GM12878 (cell line): ENCODE data around the gene TMPRSS11B. TPM values are rescaled to one million over a fixed set of nuclear protein-coding genes. Genes with fewer than 3 reads are reported as not detected.

Experiments used
- CBFB ChIP-seq: IDR thresholded peaks from 2 replicates; pipeline ENCODE4 v1.6.1; 2016; ENCODE audit warnings: antibody characterized with exemption, low read depth
- CBX3 ChIP-seq: fragments of 200-600 bp; sonication (generic); IDR thresholded peaks from 2 replicates; pipeline ENCODE4 v1.6.1; 2016; ENCODE audit warnings: low read depth, borderline replicate concordance
- CEBPZ ChIP-seq: fragments of 150-350 bp; IDR thresholded peaks from 2 replicates; pipeline ENCODE4 v1.6.1; 2016; ENCODE audit warnings: low read depth, low read length
- EGR1 ChIP-seq, 2 experiments: IDR thresholded peaks; 1 replicate in 1 of 2; 2 replicates in 1 of 2; pipeline ENCODE4 v1.6.1; 2011 to 2012; ENCODE audit warnings: low read depth in 2 of 2, low read length in 2 of 2, borderline replicate concordance in 1 of 2, mild to moderate bottlenecking in 1 of 2, moderate library complexity in 1 of 2
- EP300 ChIP-seq, 2 experiments: fragments of 150-350 bp in 1 of 2; IDR thresholded peaks; 2 replicates each; pipeline ENCODE4 v1.6.1; 2011 to 2012; ENCODE audit warnings: low read depth in 2 of 2, low read length in 2 of 2, borderline replicate concordance in 1 of 2, improper control_type of control experiment in 1 of 2, inconsistent platforms in 1 of 2; ENCODE audit not compliant: control insufficient read depth in 1 of 2
- GABPA ChIP-seq: IDR thresholded peaks from 2 replicates; pipeline ENCODE4 v1.6.1; 2014; ENCODE audit warnings: antibody characterized with exemption, low read depth, mild to moderate bottlenecking, inconsistent platforms
- HDAC2 ChIP-seq: fragments of 200-600 bp; sonication (generic); IDR thresholded peaks from 2 replicates; pipeline ENCODE4 v1.6.1; 2017
- HDGF ChIP-seq: fragments of 450-650 bp; IDR thresholded peaks from 2 replicates; pipeline ENCODE4 v1.6.1; 2016; ENCODE audit warnings: antibody characterized with exemption
- JUNB ChIP-seq: IDR thresholded peaks from 2 replicates; pipeline ENCODE4 v1.6.1; 2016; ENCODE audit warnings: antibody characterized with exemption, mild to moderate bottlenecking
- MTA3 ChIP-seq: IDR thresholded peaks from 2 replicates; pipeline ENCODE4 v1.6.1; 2012; ENCODE audit warnings: low read length, inconsistent platforms, borderline replicate concordance
- NRF1 ChIP-seq: conservative IDR thresholded peaks from 2 replicates; pipeline ENCODE4 v1.6.1; 2011; ENCODE audit warnings: mild to moderate bottlenecking, low read depth, low read length, improper control_type of control experiment
- POLR2AphosphoS2 ChIP-seq: IDR thresholded peaks from 2 replicates; pipeline ENCODE4 v1.6.1; 2011; ENCODE audit warnings: low read depth, mild to moderate bottlenecking, low read length, improper control_type of control experiment, moderate library complexity
- POLR2AphosphoS5 ChIP-seq: IDR thresholded peaks from 2 replicates; pipeline ENCODE4 v1.6.1; 2011; ENCODE audit warnings: mild to moderate bottlenecking, low read length, inconsistent platforms
- POU2F2 ChIP-seq: IDR thresholded peaks from 3 replicates; pipeline ENCODE4 v1.6.1; 2011; ENCODE audit warnings: low read depth, mild to moderate bottlenecking, low read length, borderline replicate concordance
- RFX5 ChIP-seq: IDR thresholded peaks from 2 replicates; pipeline ENCODE4 v1.6.1; 2011; ENCODE audit warnings: low read depth, low read length, improper control_type of control experiment
- RUNX3 ChIP-seq: IDR thresholded peaks from 2 replicates; pipeline ENCODE4 v1.6.1; 2012; ENCODE audit warnings: low read length, inconsistent platforms
- SMARCA5 ChIP-seq: fragments of 450-650 bp; IDR thresholded peaks from 2 replicates; pipeline ENCODE4 v1.6.1; 2017; ENCODE audit warnings: mild to moderate bottlenecking
- STAT1 ChIP-seq: fragments of 450-650 bp; conservative IDR thresholded peaks from 2 replicates; pipeline ENCODE4 v1.6.1; 2014; ENCODE audit warnings: antibody characterized with exemption, mild to moderate bottlenecking
- STAT3 ChIP-seq: IDR thresholded peaks from 2 replicates; pipeline ENCODE4 v1.6.1; 2011; ENCODE audit warnings: low read depth, low read length, improper control_type of control experiment
- YBX1 ChIP-seq: fragments of 450-650 bp; IDR thresholded peaks from 2 replicates; pipeline ENCODE4 v1.6.1; 2016; ENCODE audit warnings: antibody characterized with exemption
- YY1 ChIP-seq: IDR thresholded peaks from 2 replicates; pipeline ENCODE4 v1.6.1; 2011; ENCODE audit warnings: low read depth, mild to moderate bottlenecking, low read length
- ZBTB33 ChIP-seq: fragments of 450-650 bp; IDR thresholded peaks from 2 replicates; pipeline ENCODE4 v1.6.1; 2017; ENCODE audit warnings: mild to moderate bottlenecking
- ZNF207 ChIP-seq: fragments of 450-650 bp; IDR thresholded peaks from 2 replicates; pipeline ENCODE4 v1.6.1; 2014; ENCODE audit warnings: antibody characterized with exemption, mild to moderate bottlenecking, borderline replicate concordance
- polyA plus RNA-seq, 11 experiments: library from polyadenylated mRNA; depleted of rRNA in 4 of 11; unstranded in 6 of 11; stranded (reverse) in 5 of 11; fragments of >200 nt; fragmentation: Nextera tagmentation in 4 of 11; fragmentation: Illumina TruSeq in 1 of 11; extraction: Ambion mirVana in 4 of 11; extraction: Trizol in 1 of 11; gene quantifications; 1 replicate in 1 of 11; 2 replicates in 10 of 11; pipeline versions ENCODE4 v1.2.1 to v1.2.3, GENCODE V29; 2011 to 2016; ENCODE audit warnings: inconsistent platforms in 2 of 11, missing spikeins in 2 of 11, low read depth in 1 of 11
- total RNA-seq, 4 experiments: library from RNA; depleted of rRNA in 3 of 4; stranded (reverse); fragments of >200 nt in 3 of 4; fragmentation: Illumina TruSeq in 1 of 4; extraction: Trizol in 1 of 4; gene quantifications; 2 replicates each; pipeline versions ENCODE4 v1.2.1 to v1.2.3, GENCODE V29; 2013 to 2021
- TF ChIP-seq, protein P1 (sequence below): fragments of 450-650 bp; IDR thresholded peaks from 2 replicates; pipeline ENCODE4 v1.6.1; 2017; ENCODE audit warnings: low read depth, mild to moderate bottlenecking, moderate library complexity
- TF ChIP-seq, protein P2 (sequence below): IDR thresholded peaks from 2 replicates; pipeline ENCODE4 v1.6.1; 2012; ENCODE audit warnings: low read depth, low read length, improper control_type of control experiment
- TF ChIP-seq, protein P3 (sequence below): fragments of 450-650 bp; IDR thresholded peaks from 2 replicates; pipeline ENCODE4 v1.6.1; 2014; ENCODE audit warnings: mild to moderate bottlenecking

The TMPRSS11B gene
- total and polyA plus RNA-seq, 10 of the 15 experiments (the other 5 are each of a cell fraction or from before 2014, with no cell fraction given) = not detected

DNA sequence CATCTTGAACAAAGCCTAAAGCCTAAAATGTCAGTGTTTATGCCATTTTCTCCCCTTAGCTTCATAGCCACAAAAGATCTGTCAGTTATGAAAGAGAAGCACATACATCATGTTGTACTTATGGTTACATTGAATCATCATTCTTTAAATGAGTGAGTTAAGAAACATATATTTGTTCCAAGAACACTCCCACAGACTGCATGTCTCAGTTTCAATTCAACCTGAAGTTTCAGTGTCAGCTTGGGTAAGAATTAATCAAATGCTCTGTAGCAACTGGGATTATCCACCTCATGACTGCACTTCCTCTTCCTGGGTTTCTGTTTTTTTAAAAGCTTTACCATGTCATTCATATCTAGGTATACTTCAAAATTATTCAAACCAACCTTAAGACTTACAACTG lies 3.9 kb upstream of the TMPRSS11B start (continued):
- TF ChIP-seq NRF1 = no peak
- TF ChIP-seq HDAC2 = no peak
- peak in 1 of 2 experiments; percentile 54; a peak in 1 of 4 replicates for TF ChIP-seq EP300 (IDR thresholded peaks at IDR 0.05; ENCODE audit: borderline replicate concordance in 1 of 2, control insufficient read depth in 1 of 2, low read depth in 2 of 2, low read length in 2 of 2)
- no peak for TF ChIP-seq RFX5
- no peak for TF ChIP-seq ZBTB33
- TF ChIP-seq SMARCA5 = no peak
- TF ChIP-seq, protein P1, sequence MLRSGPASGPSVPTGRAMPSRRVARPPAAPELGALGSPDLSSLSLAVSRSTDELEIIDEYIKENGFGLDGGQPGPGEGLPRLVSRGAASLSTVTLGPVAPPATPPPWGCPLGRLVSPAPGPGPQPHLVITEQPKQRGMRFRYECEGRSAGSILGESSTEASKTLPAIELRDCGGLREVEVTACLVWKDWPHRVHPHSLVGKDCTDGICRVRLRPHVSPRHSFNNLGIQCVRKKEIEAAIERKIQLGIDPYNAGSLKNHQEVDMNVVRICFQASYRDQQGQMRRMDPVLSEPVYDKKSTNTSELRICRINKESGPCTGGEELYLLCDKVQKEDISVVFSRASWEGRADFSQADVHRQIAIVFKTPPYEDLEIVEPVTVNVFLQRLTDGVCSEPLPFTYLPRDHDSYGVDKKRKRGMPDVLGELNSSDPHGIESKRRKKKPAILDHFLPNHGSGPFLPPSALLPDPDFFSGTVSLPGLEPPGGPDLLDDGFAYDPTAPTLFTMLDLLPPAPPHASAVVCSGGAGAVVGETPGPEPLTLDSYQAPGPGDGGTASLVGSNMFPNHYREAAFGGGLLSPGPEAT = 0 out of 2 replicates have a peak, but pooled peaks have one; percentile 26
- peak; percentile 60; the same call in 1 of the 2 replicates for TF ChIP-seq RUNX3
- no peak for TF ChIP-seq MTA3
- TF ChIP-seq STAT1 = no peak
- no peak for TF ChIP-seq CBFB
- TF ChIP-seq, protein P2, sequence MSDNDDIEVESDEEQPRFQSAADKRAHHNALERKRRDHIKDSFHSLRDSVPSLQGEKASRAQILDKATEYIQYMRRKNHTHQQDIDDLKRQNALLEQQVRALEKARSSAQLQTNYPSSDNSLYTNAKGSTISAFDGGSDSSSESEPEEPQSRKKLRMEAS = no peak
- TF ChIP-seq CBX3 = no peak
- TF ChIP-seq JUNB = peak; percentile 73
- TF ChIP-seq, protein P3, sequence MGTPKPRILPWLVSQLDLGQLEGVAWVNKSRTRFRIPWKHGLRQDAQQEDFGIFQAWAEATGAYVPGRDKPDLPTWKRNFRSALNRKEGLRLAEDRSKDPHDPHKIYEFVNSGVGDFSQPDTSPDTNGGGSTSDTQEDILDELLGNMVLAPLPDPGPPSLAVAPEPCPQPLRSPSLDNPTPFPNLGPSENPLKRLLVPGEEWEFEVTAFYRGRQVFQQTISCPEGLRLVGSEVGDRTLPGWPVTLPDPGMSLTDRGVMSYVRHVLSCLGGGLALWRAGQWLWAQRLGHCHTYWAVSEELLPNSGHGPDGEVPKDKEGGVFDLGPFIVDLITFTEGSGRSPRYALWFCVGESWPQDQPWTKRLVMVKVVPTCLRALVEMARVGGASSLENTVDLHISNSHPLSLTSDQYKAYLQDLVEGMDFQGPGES = no peak
- no peak for TF ChIP-seq POLR2AphosphoS2
- no peak for TF ChIP-seq YBX1
- no peak for TF ChIP-seq CEBPZ
- no peak for TF ChIP-seq HDGF
- TF ChIP-seq GABPA = peak; percentile 25; the same call in 1 of the 2 replicates
- TF ChIP-seq POU2F2 = no peak
- no peak for TF ChIP-seq POLR2AphosphoS5
- no peak for TF ChIP-seq STAT3
- TF ChIP-seq EGR1 (IDR thresholded peaks at IDR 0.05; ENCODE audit: borderline replicate concordance in 1 of 2, low read depth in 2 of 2, low read length in 2 of 2) = no peak
- TF ChIP-seq ZNF207 = no peak
- TF ChIP-seq YY1 = no peak
